GM21576 (cell line): ENCODE data around the gene ELFN1.
"Not testable (repeated sequence)": the region's sequence is repeated elsewhere in the genome, so short reads cannot be mapped to it uniquely, and the experiment has no call there.

Experiments
- ATAC-seq: cut with Tn5 transposase; IDR thresholded peaks from one replicate; pipeline ENCODE4 v1.9.1; 2021; ENCODE audit warnings: mild to moderate bottlenecking, moderate library complexity; ENCODE audit not compliant: unreplicated experiment

Gene ELFN1

DNA sequence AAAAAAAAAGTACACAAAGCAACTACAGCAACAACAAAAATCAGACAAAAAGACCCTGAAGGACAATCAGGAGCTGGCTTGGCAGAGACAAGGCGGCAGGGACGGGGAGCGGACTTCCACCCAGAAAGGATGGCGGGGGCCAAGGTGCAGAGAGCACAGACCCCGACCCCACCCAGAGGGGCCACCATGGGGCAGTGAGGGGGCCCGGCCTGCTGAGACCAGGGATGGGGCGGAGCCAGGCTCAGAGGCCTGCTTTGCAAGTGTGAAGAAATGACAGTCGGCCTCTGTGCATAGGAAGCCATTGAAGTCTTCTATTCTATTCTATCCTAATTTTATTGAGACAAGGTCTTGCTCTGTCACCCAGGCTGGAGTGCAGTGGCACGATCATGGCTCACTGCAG lies 82.0 kb downstream of the ELFN1 start:
- ATAC-seq = no peak

DNA sequence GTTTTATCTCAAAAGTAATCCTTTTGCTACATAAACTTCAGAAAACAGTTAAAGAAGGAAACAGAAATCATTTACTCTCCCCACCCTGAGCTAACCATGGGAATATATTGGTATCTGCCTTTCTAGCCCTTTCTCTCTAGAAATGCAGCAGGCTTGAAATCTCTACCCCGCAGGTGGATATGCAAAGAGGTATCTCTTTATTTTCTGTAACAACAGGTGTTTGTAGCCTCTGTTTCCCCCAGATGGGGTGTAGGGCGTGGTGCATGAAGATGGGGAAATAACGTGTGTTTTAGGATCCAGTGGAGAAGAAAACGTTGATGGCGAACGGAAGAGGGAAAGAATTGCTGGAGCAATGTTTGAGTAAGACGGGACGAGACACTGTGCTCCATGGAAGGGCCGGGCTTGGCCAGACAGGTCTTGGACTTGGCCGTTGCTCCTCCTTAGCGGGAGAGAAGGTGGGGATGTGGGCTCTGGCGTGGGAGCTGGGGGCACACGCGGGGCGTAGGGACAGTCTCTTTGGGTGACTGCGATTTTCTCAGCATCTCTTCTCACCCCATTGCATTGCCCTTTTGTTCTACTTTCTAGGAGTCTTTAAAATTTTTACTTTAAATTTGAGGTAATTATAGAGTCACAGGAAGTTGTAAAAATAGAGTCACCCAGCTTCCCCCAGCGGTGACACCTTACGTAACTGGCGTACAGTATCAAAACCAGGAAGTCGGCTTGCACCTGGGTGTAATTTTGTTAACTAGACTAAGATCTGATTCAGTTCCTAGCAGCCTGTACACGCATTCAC lies 82.9 kb downstream of the ELFN1 start:
- no peak for ATAC-seq

- no peak for ATAC-seq
These were observed 83.4 kb downstream of the ELFN1 start for GRCh38 chr7:1753564-1753867.

DNA sequence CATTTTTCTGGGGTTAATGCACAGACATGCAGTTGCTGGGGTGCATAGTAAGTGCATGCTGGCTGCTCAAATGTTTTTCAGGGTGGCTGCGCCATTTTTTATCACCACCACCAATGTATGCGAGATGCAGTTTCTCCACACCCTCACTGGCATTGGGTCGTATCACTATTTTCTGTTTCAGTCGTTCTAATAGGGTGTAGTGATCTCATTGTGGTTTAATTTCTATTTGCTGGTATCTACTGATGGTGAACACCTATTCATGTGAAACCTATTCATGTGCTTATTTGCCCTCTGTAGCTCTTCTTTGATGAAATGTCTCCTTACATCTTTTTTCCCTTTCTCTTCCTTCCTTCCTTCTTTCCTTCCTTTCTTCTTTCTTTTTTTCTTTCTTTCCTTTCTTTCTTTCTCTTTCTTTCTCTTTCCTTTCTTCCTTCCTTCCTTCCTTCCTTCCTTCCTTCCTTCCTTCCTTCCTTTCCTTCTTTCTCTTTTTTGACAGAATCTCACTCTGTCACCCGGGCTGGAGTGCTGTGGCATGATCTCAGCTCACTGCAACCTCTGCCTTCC lies 84.3 kb downstream of the ELFN1 start:
- no peak for ATAC-seq

- ATAC-seq = no peak
These were observed 85.9 kb downstream of the ELFN1 start for GRCh38 chr7:1755783-1756625.

GRCh38 chr7:1757601-1758000 lies 87.5 kb downstream of the ELFN1 start:
- no peak for ATAC-seq

- no peak for ATAC-seq
These were observed 88.2 kb downstream of the ELFN1 start for GRCh38 chr7:1758028-1758858.

DNA sequence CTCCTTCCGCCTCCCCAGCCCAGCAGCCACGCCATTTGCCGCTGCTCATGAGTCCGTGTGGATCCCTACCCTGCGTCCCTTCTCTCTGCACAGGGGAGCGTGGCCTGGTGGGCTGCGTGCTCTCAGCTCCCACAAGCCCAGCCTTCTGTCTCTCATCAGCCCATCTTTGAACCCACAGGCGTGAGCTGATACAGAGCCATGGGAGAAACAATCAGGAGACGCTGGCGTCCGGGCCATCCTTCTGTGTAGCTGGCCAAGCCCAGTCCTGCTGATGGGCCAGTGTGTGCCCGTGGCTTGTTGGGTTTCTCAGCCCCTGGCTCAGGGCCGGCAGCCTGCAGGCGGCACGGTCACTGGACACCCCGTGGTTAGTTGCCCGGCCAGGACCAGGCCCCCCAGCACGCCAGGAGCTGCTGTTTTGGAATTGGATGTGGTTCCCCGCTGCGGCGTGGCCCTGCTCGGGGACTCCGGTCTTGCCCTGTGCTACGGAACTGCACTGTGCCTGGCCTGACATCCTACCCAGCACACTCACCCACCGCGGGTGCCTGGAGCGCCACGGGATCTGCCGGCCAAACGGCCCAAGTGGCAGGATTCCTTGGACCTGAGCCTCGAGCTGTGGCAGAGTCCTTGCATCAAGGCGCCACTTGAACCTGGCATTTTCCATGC lies 88.9 kb downstream of the ELFN1 start:
- ATAC-seq = no peak

DNA sequence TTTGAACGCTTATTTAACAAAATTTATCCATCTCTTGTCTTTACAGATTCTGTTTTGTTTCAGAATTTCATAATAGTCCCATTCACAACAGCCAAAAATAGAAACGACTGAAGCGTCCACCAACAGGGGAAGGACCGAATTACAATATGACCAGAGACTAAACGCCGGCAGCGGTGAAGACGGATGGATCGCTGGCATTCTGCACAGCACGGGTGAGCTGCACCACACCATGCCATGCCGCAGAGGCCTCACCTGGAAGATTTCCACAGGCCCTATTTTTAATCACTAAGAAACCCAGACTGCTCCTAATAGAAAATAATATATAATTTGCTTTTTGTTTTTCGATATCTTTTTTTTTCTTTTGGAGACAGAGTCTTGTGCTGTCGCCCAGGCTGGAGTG lies 91.0 kb downstream of the ELFN1 start:
- ATAC-seq = no peak

GRCh38 chr7:1761774-1762173 lies 91.7 kb downstream of the ELFN1 start:
- ATAC-seq = no peak

GRCh38 chr7:1762238-1762945 lies 92.3 kb downstream of the ELFN1 start:
- no peak for ATAC-seq

DNA sequence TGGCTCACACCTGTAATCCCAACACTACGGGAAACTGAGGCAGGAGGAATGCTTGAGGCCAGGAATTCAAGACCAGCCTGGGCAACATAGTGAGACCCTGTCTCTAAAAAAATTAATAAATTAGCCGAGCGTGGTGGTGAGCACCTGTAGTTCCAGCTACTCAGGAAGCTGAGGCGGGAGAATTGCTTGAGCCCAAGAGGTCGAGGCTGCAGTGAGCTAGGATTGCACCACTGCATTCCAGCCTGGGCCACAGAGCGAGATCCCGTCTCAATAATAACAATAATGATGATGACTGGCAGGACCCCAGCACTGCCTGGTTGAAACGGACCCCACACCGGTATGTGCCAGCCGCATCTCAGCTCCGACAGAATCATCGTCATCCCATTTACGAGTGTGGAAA lies 93.0 kb downstream of the ELFN1 start:
- no peak for ATAC-seq

DNA sequence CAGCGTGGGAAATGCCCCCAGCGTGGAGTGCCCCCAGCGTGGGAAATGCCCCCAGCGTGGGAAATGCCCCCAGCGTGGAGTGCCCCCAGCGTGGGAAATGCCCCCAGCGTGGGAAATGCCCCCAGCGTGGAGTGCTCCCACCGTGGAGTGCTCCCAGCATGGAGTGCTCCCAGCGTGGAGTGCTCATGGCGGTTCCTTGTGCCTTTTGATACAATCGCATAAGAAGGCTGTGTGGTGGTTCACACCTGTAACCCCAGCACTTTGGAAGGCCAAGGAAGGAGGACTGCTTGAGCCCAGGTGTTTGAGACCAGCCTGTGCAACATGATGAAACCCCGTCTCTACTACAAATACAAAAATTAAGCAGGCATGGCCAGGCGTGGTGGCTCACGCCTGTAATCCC lies 93.8 kb downstream of the ELFN1 start:
- ATAC-seq = not testable (repeated sequence)

DNA sequence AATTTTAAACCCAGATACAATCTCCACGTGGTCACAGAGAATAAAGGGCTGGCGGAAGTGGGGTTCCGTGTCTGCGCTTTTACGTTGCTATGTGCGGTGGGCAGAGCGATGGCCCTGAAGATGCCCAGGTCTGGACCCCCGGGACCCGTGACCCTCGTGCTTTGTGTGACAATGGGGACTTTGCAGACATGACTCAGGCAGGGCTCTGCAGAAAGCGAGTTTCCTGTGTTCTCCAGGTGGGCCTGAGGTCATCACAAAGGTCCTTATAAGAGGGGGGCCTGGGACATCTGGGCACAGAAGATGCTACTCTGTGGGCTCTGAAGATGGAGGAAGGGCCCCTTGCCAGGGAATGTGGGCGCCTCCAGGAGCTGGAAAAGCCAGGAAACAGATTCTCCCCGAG lies 95.3 kb downstream of the ELFN1 start:
- no peak for ATAC-seq

- no peak for ATAC-seq
These were observed 97.4 kb downstream of the ELFN1 start for GRCh38 chr7:1767524-1767923.

DNA sequence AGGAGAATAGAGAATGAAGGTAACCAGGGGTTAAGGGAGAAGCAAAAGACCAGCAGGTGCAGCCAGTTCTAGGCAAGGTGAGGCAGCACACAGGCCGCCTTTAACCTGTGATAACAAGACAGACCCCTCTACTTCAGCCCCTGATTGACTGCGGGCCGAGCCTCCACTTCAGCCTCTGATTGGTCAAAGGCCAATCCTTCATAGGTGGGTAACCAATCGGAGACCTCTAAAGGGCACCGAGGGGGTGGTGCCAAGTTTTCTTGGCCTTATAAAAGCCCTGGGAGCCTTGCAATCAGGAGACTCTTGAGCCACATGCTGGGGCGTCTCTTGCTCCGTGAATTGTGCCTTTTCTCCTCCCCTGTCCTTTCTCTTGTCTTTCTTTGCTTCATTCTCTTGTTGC lies 98.8 kb downstream of the ELFN1 start:
- ATAC-seq = no peak

DNA sequence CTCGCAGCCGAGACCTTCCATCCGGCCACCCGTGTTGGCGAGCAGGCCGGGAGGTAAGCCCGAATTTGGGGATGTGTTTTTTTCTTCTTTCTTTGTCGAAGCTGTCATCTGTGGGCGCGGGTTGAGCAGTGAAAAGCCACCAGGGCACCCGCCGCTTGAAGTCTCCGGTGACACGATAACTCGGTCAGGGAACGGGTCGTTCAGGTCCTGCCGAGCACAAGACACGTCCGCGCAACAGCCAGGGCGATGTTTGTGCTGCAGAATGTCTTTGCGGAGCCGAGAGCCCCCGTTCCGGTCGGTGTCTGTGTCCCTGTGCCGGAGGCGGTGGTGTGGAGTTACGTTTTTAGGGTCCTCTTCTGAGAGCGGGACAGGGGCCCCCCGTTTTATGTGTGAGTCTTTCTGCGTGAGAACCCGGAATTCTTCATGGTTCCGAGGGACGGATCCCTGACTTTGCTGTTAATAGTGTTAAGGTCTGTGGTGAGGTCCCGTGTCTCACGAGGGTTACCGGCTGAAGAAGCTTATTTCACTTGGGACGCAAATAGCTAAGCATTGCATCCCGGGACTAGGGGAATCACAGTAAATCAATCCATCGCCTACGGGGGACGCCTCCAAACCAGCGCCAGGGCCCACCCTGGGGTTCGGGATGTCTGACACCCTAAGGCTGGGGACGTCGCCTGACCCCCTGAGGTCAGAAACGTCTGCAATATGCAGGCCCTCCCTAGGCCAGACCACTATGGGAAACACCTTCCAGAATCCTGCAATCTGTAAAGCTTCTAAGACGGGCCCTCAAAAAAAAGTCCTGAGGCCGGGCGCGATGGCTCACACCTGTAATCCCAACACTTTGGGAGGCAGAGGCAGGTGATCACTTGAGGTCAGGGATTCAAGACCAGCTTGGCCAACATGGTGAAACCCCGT lies 99.5 kb downstream of the ELFN1 start:
- no peak for ATAC-seq

- no peak for ATAC-seq
These were observed 100.3 kb downstream of the ELFN1 start for GRCh38 chr7:1770331-1770730.

GRCh38 chr7:1775389-1775788 lies 105.3 kb downstream of the ELFN1 start:
- no peak for ATAC-seq
